GM18873 (cell line): ENCODE data around the gene GSTCD.
"Not testable (repeated sequence)": the region's sequence is repeated elsewhere in the genome, so short reads cannot be mapped to it uniquely, and the experiment has no call there.

Source experiments
- ATAC-seq: cut with Tn5 transposase; IDR thresholded peaks from one replicate; pipeline ENCODE4 v1.9.1; 2021; ENCODE audit warnings: mild to moderate bottlenecking, moderate library complexity, moderate number of reproducible peaks; ENCODE audit not compliant: unreplicated experiment, low FRiP score

GSTCD gene

DNA sequence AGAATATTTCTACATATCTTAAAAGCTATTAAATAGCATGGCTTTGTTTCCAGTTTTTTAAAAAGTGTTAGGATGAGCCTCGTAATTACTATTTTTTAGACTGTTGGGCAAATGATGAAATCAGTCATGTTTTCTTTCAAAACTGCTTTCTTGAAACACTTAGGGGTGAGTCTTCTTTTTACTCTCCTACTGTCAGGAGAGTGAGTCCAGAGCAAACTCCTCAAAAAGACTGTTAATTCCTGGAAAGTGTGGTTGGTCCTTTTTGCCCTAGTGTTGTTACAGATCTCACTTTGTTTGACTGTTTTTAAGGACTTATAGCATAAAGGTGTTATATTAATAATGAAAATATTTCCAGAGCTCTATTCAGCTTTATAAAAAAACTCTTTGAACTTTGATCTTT lies 6.3 kb downstream of the GSTCD start:
- no peak for ATAC-seq

DNA sequence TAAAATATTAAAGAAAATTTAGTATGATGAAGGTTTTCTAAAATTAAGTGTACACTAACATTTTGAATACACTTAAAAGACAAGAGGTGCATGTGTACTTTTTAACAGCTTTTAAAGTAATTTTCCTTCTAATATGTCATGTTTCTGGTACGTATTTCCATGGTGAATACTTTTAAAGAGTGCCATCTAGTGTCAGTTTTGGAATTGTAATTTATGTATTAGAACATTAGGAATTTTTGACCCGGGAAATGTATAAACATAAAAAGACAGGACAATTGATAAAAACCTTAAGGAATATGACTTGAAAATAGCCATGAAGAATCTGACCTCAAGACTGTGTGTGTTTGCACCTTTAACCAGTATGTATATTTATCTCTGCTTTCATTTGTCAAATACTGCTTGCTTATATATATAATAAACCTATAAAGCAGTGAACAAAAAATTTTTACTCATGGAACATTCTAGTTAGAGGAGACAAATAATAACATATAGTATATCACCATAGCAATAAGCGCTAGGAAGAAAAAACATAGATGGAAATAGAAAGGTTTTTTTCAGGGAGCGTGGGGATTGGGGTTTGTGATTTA lies 7.2 kb downstream of the GSTCD start:
- ATAC-seq: no peak

DNA sequence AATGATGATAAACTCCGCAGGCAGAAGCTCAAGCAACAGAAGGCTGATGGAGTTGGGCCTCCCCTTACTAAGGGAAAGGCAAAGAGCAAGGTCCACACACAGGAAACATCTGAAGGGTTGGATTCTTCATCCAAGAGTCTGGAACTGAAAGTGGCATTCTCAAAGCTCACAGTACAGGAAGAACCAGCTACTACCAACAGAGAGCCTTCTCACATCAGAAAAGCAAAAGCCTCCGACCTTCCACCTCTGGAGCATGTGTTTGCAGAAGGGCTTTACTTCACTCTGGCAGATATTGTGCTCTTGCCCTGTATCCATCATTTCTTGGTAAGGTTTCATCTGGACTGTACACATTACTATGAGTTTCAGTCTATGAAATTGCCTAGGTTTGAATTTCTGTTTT lies 10.6 kb downstream of the GSTCD start:
- no peak for ATAC-seq

DNA sequence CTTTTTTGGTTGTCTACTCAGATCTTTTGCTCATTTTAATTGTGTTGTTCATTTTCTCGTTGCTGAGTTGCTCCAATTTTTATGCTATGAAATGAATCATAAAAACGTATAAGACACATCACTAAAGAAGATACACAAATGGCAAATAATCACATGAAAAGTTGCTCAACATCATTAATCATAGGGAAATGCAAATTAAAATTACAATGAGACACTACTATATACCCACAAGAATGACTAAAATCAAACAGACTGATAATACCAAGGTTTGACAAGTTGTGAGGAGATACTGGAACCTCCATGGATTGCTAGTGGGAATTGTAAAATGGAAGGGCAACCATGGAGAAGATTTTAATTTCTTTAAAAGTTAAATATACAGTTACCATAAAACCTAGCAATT lies 17.0 kb downstream of the GSTCD start:
- no peak for ATAC-seq

DNA sequence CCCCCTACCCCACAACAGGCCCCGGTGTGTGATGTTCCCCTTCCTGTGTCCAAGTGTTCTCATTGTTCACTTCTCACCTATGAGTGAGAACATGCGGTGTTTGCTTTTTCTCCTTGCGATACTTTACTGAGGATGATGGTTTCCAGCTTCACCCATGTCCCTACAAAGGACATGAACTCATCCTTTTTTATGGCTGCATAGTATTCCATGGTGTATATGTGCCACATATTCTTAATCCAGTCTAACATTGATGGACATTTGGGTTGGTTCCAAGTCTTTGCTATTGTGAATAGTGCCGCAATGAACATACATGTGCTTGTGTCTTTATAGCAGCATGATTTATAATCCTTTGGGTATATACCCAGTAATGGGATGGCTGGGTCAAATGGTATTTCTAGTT lies 21.3 kb downstream of the GSTCD start:
- ATAC-seq: not testable (repeated sequence)

DNA sequence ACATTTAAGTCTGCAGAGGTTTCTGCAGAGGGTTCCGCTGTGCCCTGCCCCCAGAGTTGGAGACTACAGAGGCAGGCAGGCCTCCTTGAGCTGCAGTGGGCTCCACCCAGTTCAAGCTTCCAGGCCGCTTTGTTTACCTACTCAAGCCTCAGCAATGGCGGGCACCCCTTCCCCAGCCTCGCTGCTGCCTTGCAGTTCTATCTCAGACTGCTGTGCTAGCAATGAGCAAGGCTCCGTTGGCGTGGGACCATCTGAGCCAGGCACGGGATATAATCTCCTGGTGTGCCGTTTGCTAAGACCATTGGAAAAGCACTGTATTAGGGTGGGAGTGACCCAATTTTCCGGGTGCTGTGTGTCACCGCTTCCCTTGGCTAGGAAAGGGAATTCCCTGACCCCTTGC lies 26.6 kb downstream of the GSTCD start:
- not testable (repeated sequence) for ATAC-seq

DNA sequence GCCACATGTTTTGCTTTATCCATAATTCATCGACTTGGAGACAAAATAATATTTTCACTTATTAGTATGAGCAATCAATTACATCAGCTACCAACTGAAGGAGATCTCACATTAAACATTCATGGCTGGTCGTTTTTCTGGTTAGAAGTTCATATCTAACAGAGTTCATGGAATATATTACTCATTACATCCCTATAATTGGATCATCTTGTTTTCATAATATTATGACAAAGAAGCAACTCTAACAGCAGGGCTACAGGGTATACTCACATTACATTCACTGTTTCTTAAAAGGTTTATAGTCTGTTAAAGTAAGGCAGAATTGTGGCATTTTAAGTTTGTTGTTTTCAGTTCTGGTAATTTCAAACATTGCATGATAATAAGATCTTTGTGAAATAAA lies 33.0 kb downstream of the GSTCD start:
- no peak for ATAC-seq

DNA sequence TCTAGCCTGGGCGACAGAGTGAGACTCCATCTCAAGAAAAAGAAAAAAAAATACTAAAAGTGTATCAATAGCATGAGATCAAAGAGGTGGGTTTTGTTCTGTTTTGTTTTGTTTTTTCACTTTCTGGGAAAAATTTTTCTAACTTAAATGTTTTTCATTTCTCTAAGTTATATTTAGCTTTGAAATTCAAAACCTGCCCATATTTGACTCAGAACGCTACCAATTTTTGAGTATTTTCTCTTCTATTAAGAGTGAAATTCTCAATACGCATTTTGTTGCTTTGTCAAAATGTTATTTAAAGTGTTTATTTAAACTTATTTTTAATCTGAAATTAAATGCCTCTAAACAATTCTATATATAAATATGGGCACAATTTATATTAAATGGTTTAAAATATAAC lies 39.6 kb downstream of the GSTCD start:
- ATAC-seq: no peak

DNA sequence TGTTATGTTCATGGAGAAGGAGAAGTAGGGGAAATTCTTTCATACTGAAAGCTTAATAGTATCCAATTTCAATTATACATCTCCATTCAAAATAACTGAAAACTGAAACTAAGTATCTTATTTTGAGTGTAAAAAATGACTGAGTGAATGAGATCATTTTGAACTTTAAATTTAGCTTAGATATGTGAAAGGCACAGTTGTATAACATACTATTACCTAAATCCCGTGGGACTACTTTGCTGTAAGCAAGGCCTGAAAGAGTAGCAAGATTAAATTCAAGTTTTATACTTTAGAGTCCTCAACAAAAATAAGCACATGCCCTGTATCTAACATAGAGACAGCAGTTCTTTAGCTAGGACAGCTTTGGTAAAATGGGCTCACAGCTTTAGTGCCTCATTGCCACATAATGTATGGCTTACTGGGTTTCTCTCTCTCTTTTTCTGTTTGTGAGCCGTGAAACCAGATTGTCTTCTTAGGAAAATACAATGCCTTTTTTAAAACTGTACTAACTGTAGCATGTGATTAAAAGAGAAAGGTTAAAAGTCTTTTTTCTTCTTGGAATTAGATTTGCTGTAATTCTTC lies 43.2 kb downstream of the GSTCD start:
- no peak for ATAC-seq

DNA sequence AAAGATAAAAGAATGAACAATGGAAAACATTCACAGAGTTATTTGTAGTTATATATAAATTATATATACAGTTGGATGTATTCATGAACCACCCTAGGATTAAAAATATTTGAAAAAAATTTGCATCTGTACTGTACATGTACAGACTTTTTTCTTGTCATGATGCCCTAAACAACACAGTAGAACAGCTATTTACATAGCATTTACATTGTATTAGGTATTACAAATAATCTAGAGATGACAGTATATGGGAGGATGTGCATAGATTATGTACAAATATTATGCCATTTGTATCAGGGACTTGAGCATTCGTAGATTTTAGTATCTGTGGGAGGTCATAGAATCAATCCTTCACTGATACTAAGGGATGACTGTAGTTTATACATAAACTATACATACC lies 44.8 kb downstream of the GSTCD start:
- no peak for ATAC-seq

DNA sequence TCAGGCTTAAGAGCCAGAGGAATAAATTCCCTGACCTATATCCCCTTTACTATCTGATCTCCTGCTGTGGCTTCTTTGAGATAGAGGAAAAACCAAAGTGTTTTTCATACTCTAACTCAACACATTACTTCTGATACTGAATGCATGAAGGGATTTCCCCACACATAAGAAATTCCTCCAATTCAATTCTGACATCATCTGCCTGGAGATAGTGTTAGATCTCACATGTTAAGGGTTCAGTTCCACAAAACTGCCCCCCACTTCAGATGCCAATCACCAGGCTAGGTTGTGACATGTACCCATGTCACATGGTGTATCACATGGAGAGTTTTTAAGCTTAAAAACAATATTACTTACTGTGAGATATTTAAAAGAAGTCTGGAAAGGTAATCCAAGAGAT lies 46.8 kb downstream of the GSTCD start:
- ATAC-seq: no peak

DNA sequence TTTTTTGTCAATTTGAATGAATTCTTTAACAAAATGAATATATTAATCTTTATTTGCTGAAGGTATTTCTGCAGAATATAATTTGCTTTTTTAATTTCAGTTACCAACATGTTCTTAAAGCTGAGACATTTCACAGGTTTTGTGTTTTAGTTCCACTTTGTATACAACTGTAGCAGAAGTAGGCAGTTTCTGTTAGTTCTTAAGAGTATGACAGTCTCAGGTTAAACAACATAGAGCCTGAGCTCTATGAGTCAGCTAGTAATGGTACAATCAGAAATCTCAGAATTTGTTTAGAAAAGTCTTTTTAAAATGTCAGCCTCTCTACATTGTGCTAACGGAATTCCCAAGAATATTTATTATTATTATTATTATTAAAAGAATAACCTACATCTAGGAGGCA lies 50.4 kb downstream of the GSTCD start:
- ATAC-seq: no peak

DNA sequence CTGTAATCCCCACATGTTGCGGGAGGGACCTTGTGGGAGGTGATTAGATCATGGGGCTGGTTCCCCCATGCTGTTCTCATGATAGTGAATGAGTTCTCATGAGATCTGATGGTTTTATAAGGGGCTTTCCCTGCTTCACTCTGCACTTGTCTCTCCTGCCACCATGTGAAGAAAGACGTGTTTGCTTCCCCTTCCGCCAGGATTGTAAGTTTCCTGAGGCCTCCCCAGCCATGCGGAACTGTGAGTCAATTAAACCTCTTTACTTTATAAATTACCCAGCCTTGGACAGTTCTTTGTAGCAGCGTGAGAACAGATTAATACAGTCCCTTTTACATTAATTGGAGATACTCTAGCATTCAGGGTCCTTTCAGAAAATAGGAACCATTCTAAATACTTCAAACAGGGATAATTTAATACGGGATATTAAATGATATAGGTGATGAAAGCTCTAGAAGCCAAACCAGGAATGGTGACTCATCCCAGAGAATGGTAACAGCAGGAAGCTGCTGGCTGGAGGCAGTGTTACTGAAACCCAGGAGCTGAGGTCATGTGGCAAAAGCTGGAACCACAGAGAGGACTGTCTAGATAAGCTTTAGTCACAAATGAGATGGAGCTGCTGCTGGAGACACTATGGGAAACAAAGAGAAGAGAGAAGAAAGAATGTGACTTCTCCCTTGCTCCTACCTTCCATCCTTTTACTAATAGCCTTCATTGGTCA lies 57.3 kb downstream of the GSTCD start:
- no peak for ATAC-seq

DNA sequence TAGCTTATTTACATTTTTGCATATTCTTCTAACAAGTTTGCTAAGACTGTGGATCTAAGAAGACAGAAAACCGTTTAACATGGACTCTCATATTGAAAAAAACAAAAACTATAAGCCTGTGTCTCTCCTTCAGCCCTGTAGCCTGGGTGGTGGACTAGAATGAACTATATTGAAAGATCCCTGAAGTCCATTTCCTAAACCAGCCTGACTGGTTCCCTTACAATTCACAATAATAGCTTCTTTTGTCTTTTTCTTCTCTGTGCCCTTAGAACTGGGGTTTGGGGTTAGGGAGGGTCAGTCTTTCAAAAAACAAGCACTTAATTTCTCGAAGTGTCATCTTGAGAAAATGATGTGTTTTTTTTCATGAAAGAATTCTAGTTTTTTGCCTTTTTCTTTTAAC lies 59.0 kb downstream of the GSTCD start:
- ATAC-seq: no peak

DNA sequence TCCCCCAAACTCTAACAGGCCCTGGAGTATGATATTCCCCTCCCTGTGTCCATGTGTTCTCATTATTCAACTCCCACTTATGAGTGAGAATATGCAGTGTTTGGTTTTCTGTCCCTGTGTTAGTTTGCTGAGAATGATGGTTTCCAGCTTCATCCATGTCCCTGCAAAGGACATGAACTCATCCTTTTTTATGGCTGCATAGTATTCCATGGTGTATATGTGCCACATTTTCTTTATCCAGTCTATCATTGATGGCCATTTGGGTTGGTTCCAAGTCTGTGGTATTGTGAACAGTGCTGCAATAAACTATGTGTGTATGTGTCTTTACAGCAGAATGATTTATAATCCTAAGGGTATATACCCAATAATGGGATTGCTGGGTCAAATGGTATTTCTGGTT lies 61.9 kb downstream of the GSTCD start:
- not testable (repeated sequence) for ATAC-seq

DNA sequence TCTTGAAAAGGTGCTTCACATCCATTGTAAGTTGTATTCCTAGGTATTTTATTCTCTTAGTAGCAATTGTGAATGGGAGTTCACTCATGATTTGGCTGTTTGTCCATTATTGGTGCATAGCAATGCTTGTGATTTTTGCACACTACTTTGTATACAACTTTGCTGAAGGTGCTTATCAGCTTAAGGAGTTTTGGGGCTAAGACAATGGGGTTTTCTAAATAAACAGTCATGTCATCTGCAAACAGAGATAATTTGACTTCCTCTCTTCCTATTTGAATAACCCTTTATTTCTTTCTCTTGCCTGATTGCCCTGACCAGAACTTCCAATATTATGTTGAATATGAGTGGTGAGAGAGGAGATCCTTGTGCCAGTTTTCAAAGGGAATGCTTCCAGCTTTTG lies 63.5 kb downstream of the GSTCD start:
- ATAC-seq: not testable (repeated sequence)

DNA sequence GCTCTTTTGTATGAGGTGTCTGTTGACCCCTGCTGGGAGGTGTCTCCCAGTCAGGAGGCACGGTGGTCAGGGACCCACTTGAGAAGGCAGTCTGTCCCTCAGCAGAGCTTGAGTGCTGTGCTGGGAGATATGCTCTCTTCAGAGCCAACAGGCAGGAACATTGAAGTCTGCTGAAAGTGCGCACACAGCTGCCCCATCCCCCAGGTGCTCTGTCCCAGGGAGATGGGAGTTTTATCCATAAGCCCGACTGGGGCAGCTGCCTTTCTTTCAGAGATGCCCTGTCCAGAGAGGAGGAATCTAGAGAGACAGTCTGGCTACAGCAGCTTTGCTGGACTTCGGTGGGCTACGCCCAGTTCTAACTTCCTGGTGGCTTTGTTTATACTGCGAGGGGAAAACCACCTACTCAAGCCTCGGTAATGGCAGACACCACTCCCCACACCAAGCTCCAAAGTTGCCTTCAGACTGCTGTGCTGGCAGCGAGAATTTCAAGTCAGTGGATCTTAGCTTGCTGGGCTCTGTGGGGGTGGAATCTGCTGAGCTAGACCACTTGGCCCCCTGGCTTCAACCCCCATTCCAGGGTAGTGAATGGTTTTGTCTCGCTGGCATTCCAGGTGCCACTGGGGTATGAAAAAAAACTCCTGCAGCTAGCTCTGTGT lies 67.3 kb downstream of the GSTCD start:
- ATAC-seq: not testable (repeated sequence)

DNA sequence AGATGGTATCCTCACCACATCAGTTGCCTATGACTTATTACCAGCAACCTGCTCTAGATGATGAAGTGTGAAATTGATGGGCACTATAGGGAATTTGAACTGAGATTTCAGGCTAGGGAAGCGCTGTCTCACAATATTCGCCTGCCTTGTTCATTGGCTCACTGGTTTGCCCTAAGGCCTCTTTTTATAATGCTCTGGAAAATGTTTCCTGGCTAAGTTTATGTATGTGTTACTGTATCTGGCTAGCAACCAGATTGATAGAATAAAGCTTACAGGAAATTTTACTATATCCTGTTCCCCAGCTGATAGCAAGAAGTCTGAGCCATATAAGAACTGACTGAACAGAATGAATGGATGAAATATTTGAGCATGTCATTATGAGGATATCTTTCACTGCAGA lies 71.6 kb downstream of the GSTCD start:
- no peak for ATAC-seq

DNA sequence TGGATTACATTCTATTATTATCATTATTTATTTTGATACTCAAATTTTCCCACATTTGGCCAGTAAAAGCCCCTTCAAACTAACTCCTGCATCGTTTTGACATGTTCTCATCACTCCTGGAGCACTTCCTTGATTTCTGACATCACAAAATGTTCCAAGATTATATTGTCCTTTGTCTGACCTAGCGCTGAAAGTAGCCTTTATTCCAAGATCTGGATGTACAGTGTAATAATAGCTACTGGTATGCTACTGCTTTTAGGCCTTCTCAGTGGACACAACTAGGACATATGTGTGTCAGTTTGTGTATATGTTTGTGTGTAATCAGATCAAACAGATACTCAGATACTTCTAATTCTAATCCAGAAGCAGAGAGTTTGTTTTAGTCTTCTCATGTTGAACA lies 76.2 kb downstream of the GSTCD start:
- no peak for ATAC-seq

DNA sequence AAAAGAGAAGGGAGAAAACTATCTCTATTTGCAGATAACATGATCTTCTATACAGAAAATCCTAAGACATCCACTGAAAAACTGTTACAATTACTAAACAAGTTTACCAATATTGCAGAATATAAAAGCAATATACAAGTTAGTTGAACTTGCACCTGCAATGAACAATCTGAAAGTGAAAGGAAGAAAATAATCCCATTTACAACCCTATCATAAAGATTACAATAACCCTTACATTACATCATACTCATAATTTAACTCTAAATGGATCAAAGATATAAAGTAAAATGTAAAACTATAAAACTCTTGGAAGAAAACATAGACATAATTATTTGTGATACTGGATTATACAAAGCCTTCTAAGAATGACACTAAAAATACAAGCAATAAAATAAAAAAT lies 77.2 kb downstream of the GSTCD start:
- ATAC-seq: no peak

DNA sequence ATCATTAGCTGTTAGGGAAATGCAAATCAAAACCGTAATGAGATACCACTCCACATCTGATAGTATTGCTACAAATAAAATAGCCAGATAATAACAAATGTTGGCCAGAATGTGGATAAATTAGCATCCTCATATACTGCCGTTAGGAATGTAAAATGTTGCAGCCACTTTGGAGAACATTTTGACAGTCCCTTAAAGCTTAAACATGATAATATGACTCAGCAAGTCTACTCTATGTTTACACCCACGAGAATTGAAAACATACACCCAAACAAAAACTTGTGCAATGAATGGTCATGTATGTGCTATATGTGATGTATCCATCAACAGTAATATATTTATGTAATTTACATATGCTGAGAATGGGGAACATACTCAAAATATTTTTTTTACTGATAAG lies 78.2 kb downstream of the GSTCD start:
- ATAC-seq: no peak

DNA sequence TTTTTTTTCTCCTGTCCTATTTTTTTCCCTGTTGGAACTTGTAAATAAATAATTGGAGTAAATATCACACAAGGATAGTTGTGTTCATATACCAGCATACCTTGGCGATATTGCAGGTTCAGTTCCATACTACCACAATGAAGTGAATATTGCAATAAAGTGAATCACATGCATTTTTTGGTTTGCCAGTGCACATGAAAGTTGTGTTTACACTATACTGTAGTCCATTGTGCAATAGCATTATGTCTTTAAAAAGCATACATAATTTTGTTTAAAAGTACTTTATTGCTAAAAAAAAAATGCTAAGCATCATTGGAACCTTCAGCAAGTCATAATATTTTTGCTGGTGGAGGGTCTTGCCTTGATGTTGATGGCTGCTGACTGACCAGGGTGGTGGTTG lies 88.6 kb downstream of the GSTCD start:
- ATAC-seq: no peak
